Astrocyte of the cerebellum (primary cell): ENCODE measurements around the gene SASH1.

ENCODE experiments used
- DNase-seq: peaks from one replicate; pipeline ENCODE4 v3.0.0-alpha.2; 2011; ENCODE audit warnings: low read depth
- H3K4me3 ChIP-seq: 2 replicates; pipeline ENCODE4 v1.5.1; 2011; ENCODE audit warnings: mild to moderate bottlenecking, low read depth, low read length, moderate library complexity
- CTCF ChIP-seq: IDR thresholded peaks from 2 replicates; pipeline ENCODE4 v1.5.1; 2012; ENCODE audit warnings: low read length, low read depth, moderate library complexity, mild to moderate bottlenecking; ENCODE audit errors: missing control alignments
- in situ Hi-C: cut with HindIII; loops from 2 replicates; pipeline ENCODE4 v1.10.0; 2017; ENCODE audit warnings: low sequenced_read_pairs

Gene SASH1

GRCh38 chr6:148445620-148446019 is 103.0 kb downstream of the SASH1 start:
- no peak for DNase-seq

GRCh38 chr6:148446681-148447080 is 104.0 kb downstream of the SASH1 start:
- DNase-seq = no peak
- in situ Hi-C loops = no loop called here
- TF ChIP-seq CTCF = no peak
- H3K4me3 ChIP-seq = no peak overlapping the region

More at GRCh38 chr6:148445620-148446019, 103.0 kb downstream of the SASH1 start:
- in situ Hi-C loops = no loop called here
- no peak overlapping the region for H3K4me3 ChIP-seq
- no peak for TF ChIP-seq CTCF

GRCh38 chr6:148447521-148448230 is 105.0 kb downstream of the SASH1 start:
- no peak overlapping the region for H3K4me3 ChIP-seq
- no peak for TF ChIP-seq CTCF
- in situ Hi-C loops = no loop called here
- DNase-seq = no peak

DNA sequence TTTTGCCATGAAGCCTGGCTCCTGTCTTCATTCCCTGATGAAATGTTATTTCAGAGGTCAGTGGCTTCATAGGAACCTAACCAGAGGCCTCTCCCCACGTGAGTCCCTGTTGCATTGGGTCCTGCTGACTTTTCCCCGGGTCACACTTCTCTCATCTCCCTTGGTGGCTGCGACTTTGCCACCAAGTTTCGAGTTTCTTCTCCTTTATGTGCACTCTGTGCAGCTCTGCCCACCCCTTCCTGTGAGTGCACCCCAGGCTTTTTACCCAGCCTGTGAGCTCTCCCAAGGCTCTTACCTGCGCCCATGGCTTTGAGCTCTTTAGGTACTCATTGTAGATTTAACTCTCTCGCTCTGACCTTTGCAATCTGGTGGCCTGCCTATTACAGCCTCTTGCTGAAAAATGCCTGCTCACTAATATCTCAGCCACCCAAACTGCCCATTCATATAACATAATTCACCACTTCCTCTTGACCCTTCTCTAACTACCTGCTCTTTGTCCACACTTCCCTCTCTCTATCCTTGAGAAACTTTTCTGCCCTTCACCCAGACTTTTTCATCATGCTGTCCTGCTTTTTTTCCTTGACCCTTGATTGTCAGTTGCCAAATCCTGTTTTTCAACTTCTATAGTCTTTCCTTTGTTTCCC is 105.9 kb downstream of the SASH1 start:
- in situ Hi-C loops = no loop called here
- H3K4me3 ChIP-seq = no peak overlapping the region
- TF ChIP-seq CTCF = no peak
- DNase-seq = no peak

- TF ChIP-seq CTCF = no peak
- in situ Hi-C loops = no loop called here
- no peak for DNase-seq
- no peak overlapping the region for H3K4me3 ChIP-seq
Observed at GRCh38 chr6:148450866-148451265, 108.2 kb downstream of the SASH1 start.

DNA sequence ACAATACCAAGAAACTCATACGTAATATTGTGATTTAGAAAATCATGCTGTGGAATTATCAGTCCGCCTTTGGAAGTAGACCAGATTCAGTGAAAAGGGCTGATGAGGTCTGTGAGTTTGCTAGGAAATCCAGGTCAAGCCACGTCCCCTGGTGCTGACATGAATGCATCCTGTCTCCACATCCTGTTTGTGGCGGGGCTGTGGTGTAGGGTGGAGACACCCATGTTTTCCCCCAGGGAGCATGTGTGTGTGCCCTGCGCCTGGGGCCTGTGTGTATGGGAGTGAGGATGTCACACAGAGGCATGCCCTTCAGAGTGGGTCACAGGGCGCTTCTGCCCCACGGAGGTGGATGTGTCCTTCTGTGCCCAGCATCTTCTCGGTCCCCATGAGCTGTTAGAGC is 109.1 kb downstream of the SASH1 start:
- no peak for DNase-seq
- in situ Hi-C loops = no loop called here
- no peak overlapping the region for H3K4me3 ChIP-seq
- no peak for TF ChIP-seq CTCF
